B cell (primary cell): ENCODE measurements around the gene ICA1.

ENCODE experiments used
- CTCF ChIP-seq: fragments of 200-600 bp; IDR thresholded peaks from one replicate; pipeline ENCODE4 v1.8.0; 2022; ENCODE audit warnings: antibody characterized with exemption, mild to moderate bottlenecking
- EZH2 ChIP-seq: IDR thresholded peaks from 2 replicates; pipeline ENCODE4 v1.6.1; 2012; ENCODE audit warnings: borderline replicate concordance, low read depth, mild to moderate bottlenecking, moderate library complexity, low read length; ENCODE audit not compliant: insufficient read depth, poor library complexity, severe bottlenecking

- TF ChIP-seq CTCF, result no peak
- TF ChIP-seq EZH2, result no peak
Observed at GRCh38 chr7:8310876-8311275, 48.9 kb upstream of the ICA1 start.
